B cell (primary cell): ENCODE data around the gene ZBTB2. TPM values are rescaled to one million over a fixed set of nuclear protein-coding genes. Genes with fewer than 3 reads are reported as not detected.

Source experiments
- ATAC-seq: fragments of 200-7000 bp; cut with Tn5 transposase; one replicate; pipeline ENCODE4 v1.10.0; 2021; ENCODE audit warnings: low read depth, mild to moderate bottlenecking, moderate number of reproducible peaks, moderate library complexity
- CTCF ChIA-PET: fragments of 350-600 bp; sonication (Branson Sonifier 250); formaldehyde crosslinking; loops from one replicate; lab custom pipeline; 2021; ENCODE audit warnings: antibody characterized with exemption, inconsistent platforms; lab: Charles Lee
- POLR2A ChIA-PET: fragments of 350-600 bp; sonication (Branson Sonifier 250); formaldehyde crosslinking; loops from one replicate; lab custom pipeline; 2021; ENCODE audit warnings: antibody characterized with exemption; lab: Charles Lee
- DNase-seq: peaks from one replicate; pipeline ENCODE4 v3.0.0; 2013
- H2AFZ ChIP-seq: 2 replicates; pipeline ENCODE4 v1.6.1; 2012; ENCODE audit warnings: mild to moderate bottlenecking, low read depth, low read length; ENCODE audit not compliant: insufficient read depth, poor library complexity, severe bottlenecking
- H3K27ac ChIP-seq, 2 donors: 1 replicate in 1 of 2; 2 replicates in 1 of 2; pipeline ENCODE4 v1.5.1; 2012 to 2013; ENCODE audit warnings: low read length in 2 of 2, mild to moderate bottlenecking in 2 of 2, moderate library complexity in 1 of 2
- H3K27me3 ChIP-seq, 4 experiments: fragments of 200-600 bp in 1 of 4; sonication (generic) in 1 of 4; replicated peaks in 1 of 4; 1 replicate in 2 of 4; 2 replicates in 2 of 4; pipeline versions ENCODE4 v1.6.1 to v1.7.0; 2013 to 2016; ENCODE audit warnings: low read length in 3 of 4, mild to moderate bottlenecking in 2 of 4, mixed read lengths in 1 of 4, moderate library complexity in 1 of 4; ENCODE audit not compliant: insufficient read depth in 4 of 4, control insufficient read depth in 3 of 4; ENCODE audit errors: control extremely low read depth in 1 of 4
- H3K36me3 ChIP-seq, 2 experiments: replicated peaks in 1 of 2; 1 replicate in 1 of 2; 2 replicates in 1 of 2; pipeline versions ENCODE4 v1.6.1 to v1.7.1; 2013; ENCODE audit warnings: low read length in 1 of 2; ENCODE audit not compliant: insufficient read depth in 2 of 2, control insufficient read depth in 1 of 2; ENCODE audit errors: control extremely low read depth in 1 of 2, extremely low read depth in 1 of 2
- H3K4me1 ChIP-seq, 2 donors: fragments of 200-600 bp in 1 of 2; sonication (generic) in 1 of 2; 1 replicate in 1 of 2; 2 replicates in 1 of 2; pipeline versions ENCODE4 v1.5.1 to v1.6.1; 2013 to 2017; ENCODE audit warnings: low read length in 2 of 2; ENCODE audit not compliant: control insufficient read depth in 2 of 2, insufficient read depth in 2 of 2
- H3K4me2 ChIP-seq: replicated peaks from 2 replicates; pipeline ENCODE3; 2012; ENCODE audit warnings: mild to moderate bottlenecking, low read depth, low read length; ENCODE audit not compliant: poor library complexity, severe bottlenecking
- H3K4me3 ChIP-seq, 5 experiments: fragments of 200-600 bp in 1 of 5; sonication (generic) in 1 of 5; 1 replicate in 3 of 5; 2 replicates in 2 of 5; pipeline versions ENCODE4 v1.5.1 to v1.7.0; 2011 to 2016; ENCODE audit warnings: low read length in 4 of 5, mild to moderate bottlenecking in 4 of 5, low read depth in 2 of 5, control low read depth in 1 of 5, moderate library complexity in 1 of 5; ENCODE audit not compliant: insufficient read depth in 1 of 5; ENCODE audit errors: control extremely low read depth in 1 of 5, extremely low read depth in 1 of 5
- H3K79me2 ChIP-seq: fragments of 200-600 bp; sonication (generic); one replicate; pipeline ENCODE4 v1.6.0; 2016; ENCODE audit warnings: low read length; ENCODE audit not compliant: control insufficient read depth, insufficient read depth
- H3K9ac ChIP-seq: fragments of 200-600 bp; sonication (generic); 2 replicates; pipeline ENCODE4 v1.6.1; 2017; ENCODE audit warnings: mild to moderate bottlenecking, low read length, moderate library complexity
- H3K9me3 ChIP-seq, 3 donors: one replicate each; pipeline versions ENCODE4 v1.6.1 to v1.7.1; 2013; ENCODE audit warnings: low read length in 2 of 3; ENCODE audit not compliant: control insufficient read depth in 2 of 3, insufficient read depth in 1 of 3; ENCODE audit errors: control extremely low read depth in 1 of 3
- H4K20me1 ChIP-seq: 2 replicates; pipeline ENCODE4 v1.6.0; 2012; ENCODE audit warnings: mild to moderate bottlenecking, low read length; ENCODE audit not compliant: insufficient read depth, control insufficient read depth, poor library complexity, severe bottlenecking
- H3K27ac Mint-ChIP-seq: one replicate; pipeline ENCODE4 v1.8.0; 2021; ENCODE audit warnings: mixed read lengths
- H3K27me3 Mint-ChIP-seq: one replicate; pipeline ENCODE4 v1.8.0; 2021; ENCODE audit warnings: mixed read lengths
- H3K4me1 Mint-ChIP-seq: one replicate; pipeline ENCODE4 v1.8.0; 2021; ENCODE audit warnings: mixed read lengths
- H3K4me3 Mint-ChIP-seq: one replicate; pipeline ENCODE4 v1.8.0; 2021; ENCODE audit warnings: mixed read lengths
- H3K9me3 Mint-ChIP-seq: one replicate; pipeline ENCODE4 v1.8.0; 2022; ENCODE audit warnings: mixed read lengths; ENCODE audit not compliant: insufficient read depth
- EZH2 ChIP-seq: IDR thresholded peaks from 2 replicates; pipeline ENCODE4 v1.6.1; 2012; ENCODE audit warnings: borderline replicate concordance, low read depth, mild to moderate bottlenecking, moderate library complexity, low read length; ENCODE audit not compliant: insufficient read depth, poor library complexity, severe bottlenecking
- whole genome bisulfite sequencing: methylation state at CpG from one replicate; pipeline ENCODE4 v1.1.5; 2013; ENCODE audit warnings: missing lambda C conversion rate; ENCODE audit not compliant: insufficient coverage; 5-methylcytosine and 5-hydroxymethylcytosine counted together
- intact Hi-C: fragments of 100-400 bp; cut with micrococcal nuclease; formaldehyde crosslinking; loops from one replicate; pipeline ENCODE4 v1.10.0; 2022
- polyA plus RNA-seq: library from polyadenylated mRNA; depleted of rRNA; stranded (reverse); fragments of >200 nt; gene quantifications from 2 replicates; pipeline ENCODE4 v1.2.3, GENCODE V29; 2012
- total RNA-seq, 2 donors: library from RNA; stranded (reverse); fragments of 120-200 nt in 1 of 2; gene quantifications; 1 replicate in 1 of 2; 2 replicates in 1 of 2; pipeline versions ENCODE4 v1.2.3 to v1.2.4, GENCODE V29; 2013 to 2022
- TF ChIP-seq, protein P1 (sequence below): fragments of 200-600 bp; IDR thresholded peaks from one replicate; pipeline ENCODE4 v1.8.0; 2022; ENCODE audit warnings: antibody characterized with exemption, mild to moderate bottlenecking

ZBTB2 gene
- total and polyA plus RNA-seq, 2 donors (not counting 1 experiment from before 2014, with no cell fraction given): 15.9 to 17.6 TPM

DNA sequence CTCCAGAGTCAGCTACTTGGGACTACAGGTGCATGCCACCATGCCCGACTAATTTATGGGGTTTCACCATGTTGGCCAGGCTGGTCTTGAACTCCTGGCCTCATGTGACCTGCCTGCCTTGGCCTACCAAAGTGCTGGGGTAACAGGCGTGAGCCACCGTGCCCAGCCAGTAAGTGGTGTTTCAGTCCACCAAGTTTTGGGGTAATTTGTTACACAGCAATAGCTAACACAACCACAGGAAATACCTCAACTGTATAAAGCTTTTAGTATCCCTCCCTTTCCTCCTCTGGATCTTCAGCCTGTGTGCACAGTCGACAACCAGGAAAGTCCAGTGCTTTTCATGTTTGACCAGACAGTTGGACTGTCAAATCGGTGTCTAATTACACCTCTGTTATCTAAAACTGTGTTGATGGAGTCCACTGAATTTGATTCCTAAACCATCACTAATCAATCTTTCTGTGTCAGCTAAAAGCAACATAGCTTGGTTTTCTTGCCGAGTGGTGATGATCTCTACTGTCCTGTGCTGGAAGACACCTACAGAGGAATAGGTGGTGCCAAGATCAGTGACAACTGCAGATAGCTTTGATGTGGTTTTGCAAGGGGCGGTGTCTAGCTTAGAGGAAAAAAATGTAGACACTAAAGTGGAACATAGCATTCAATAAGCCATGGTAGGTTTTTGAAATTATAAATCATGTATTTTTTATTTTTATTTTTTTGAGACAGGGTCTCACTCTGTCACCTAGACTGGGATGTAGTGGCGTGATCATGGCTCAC, 22.2 kb upstream of the ZBTB2 start:
- intact Hi-C loops: no loop called here
- Histone ChIP-seq H2AFZ (no peak overlapping the region), H3K36me3 (peaks cover 0 to 36% of the 10 kb centered on the region in 2 experiments), H3K4me3 (no peak overlapping the region), H3K9me3 (no peaks in the 10 kb centered on the region), H4K20me1 (no peaks in the 10 kb centered on the region), H3K4me1 (peaks cover 6 to 14% of the 10 kb centered on the region in 2 donors), H3K4me2 (no peak overlapping the region), H3K79me2 (peaks cover 4% of the 10 kb centered on the region), H3K27ac (no peak overlapping the region), H3K9ac (no peak overlapping the region), H3K27me3 (no peaks in the 10 kb centered on the region)
- POLR2A ChIA-PET: no interaction called here
- no peak for DNase-seq
- no peaks in the 10 kb centered on the region for H3K27me3 Mint-ChIP-seq
- H3K4me1 Mint-ChIP-seq: peaks cover 16% of the 10 kb centered on the region
- CTCF ChIA-PET: interaction anchor here (1.0 kb wide), 1 partner anchor 8 kb away, joined by 5 read pairs; no protein-coding TSS in a partner anchor
- H3K9me3 Mint-ChIP-seq: peaks cover 6% of the 10 kb centered on the region
- TF ChIP-seq, protein P1, sequence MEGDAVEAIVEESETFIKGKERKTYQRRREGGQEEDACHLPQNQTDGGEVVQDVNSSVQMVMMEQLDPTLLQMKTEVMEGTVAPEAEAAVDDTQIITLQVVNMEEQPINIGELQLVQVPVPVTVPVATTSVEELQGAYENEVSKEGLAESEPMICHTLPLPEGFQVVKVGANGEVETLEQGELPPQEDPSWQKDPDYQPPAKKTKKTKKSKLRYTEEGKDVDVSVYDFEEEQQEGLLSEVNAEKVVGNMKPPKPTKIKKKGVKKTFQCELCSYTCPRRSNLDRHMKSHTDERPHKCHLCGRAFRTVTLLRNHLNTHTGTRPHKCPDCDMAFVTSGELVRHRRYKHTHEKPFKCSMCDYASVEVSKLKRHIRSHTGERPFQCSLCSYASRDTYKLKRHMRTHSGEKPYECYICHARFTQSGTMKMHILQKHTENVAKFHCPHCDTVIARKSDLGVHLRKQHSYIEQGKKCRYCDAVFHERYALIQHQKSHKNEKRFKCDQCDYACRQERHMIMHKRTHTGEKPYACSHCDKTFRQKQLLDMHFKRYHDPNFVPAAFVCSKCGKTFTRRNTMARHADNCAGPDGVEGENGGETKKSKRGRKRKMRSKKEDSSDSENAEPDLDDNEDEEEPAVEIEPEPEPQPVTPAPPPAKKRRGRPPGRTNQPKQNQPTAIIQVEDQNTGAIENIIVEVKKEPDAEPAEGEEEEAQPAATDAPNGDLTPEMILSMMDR: no peak
- TF ChIP-seq EZH2: no peak
- H3K27ac Mint-ChIP-seq: no peak overlapping the region
- no peak for ATAC-seq
- 94% methylated on average over 4 of the region's 8 CpGs for WGBS
- H3K4me3 Mint-ChIP-seq: no peak overlapping the region

DNA sequence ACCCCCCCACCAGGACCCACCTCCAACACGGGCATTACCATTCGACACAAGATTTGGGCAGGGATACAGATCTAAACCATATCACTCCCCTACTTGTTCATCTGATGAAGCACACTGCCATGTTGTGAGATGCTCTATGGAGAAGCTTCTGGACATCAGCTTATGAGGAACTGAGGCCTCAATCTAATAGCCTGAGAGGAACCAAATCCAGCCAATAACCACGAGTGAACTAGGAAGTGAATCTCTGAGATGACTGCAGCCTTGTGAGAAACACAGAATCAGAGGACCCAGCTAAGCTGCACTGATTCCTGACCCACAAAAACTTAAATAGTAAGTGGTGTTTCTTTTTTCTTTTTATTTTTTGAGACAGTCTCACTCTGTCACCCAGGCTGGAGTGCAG, 21.6 kb upstream of the ZBTB2 start:
- Histone ChIP-seq H4K20me1 (no peaks in the 10 kb centered on the region), H3K4me2 (no peak overlapping the region), H3K4me3 (no peak overlapping the region), H3K79me2 (peaks cover 4% of the 10 kb centered on the region), H3K9ac (no peak overlapping the region), H3K27ac (no peak overlapping the region), H3K27me3 (no peaks in the 10 kb centered on the region), H2AFZ (no peak overlapping the region), H3K36me3 (peaks cover under 1 to 36% of the 10 kb centered on the region in 2 experiments), H3K9me3 (no peaks in the 10 kb centered on the region), H3K4me1 (peaks cover 6 to 14% of the 10 kb centered on the region in 2 donors)
- no peak overlapping the region for H3K4me3 Mint-ChIP-seq
- peaks cover 6% of the 10 kb centered on the region for H3K9me3 Mint-ChIP-seq
- WGBS: 100% methylated on average over 1 of the region's 3 CpGs
- ChIA-PET CTCF (no interaction called here), POLR2A (no interaction called here)
- H3K4me1 Mint-ChIP-seq: peaks cover 17% of the 10 kb centered on the region
- H3K27me3 Mint-ChIP-seq: no peaks in the 10 kb centered on the region
- TF ChIP-seq EZH2: no peak
- TF ChIP-seq, protein P1: no peak
- DNase-seq (no peak), ATAC-seq (no peak)
- intact Hi-C loops: no loop called here
- H3K27ac Mint-ChIP-seq: no peak overlapping the region
